Psoas muscle (tissue), 8 donors: ENCODE measurements around the gene EYA2. TPM values are rescaled to one million over a fixed set of nuclear protein-coding genes. Genes with fewer than 3 reads are reported as not detected.

Experiments used
- ATAC-seq, 4 donors: fragments of 200-7000 bp; cut with Tn5 transposase; one replicate each; pipeline ENCODE4 v1.9.1; 2020; ENCODE audit warnings: moderate library complexity in 3 of 4, mild to moderate bottlenecking in 2 of 4
- DNase-seq, 2 donors: peaks; one replicate each; pipeline ENCODE4 v3.0.0-alpha.2; 2020
- H3K27ac ChIP-seq: fragments of 200-600 bp; one replicate; pipeline ENCODE4 v1.8.0; 2022
- H3K27me3 ChIP-seq, 3 donors: fragments of 200-600 bp in 1 of 3; one replicate each; pipeline versions ENCODE4 v1.6.1 to v1.8.0; 2013 to 2022; ENCODE audit warnings: low read length in 2 of 3, mild to moderate bottlenecking in 2 of 3, moderate library complexity in 1 of 3; ENCODE audit not compliant: insufficient read depth in 3 of 3
- H3K36me3 ChIP-seq, 2 donors: fragments of 200-600 bp in 1 of 2; one replicate each; pipeline versions ENCODE4 v1.6.1 to v1.8.0; 2013 to 2022; ENCODE audit warnings: low read depth in 1 of 2, mild to moderate bottlenecking in 1 of 2, moderate library complexity in 1 of 2; ENCODE audit not compliant: insufficient read depth in 1 of 2
- H3K4me1 ChIP-seq: fragments of 200-600 bp; one replicate; pipeline ENCODE4 v1.8.0; 2022
- H3K4me3 ChIP-seq: fragments of 200-600 bp; one replicate; pipeline ENCODE4 v1.8.0; 2022; ENCODE audit warnings: mild to moderate bottlenecking
- H3K9me3 ChIP-seq: fragments of 200-600 bp; one replicate; pipeline ENCODE4 v1.8.0; 2022
- WGBS, 3 donors: extraction: QIAGEN DNeasy Blood & Tissue Kit; methylation state at CpG; one replicate each; pipeline versions ENCODE4 v1.1.6 to v1.1.7; 2013; 5-methylcytosine and 5-hydroxymethylcytosine counted together
- intact Hi-C, 2 donors: fragments of 100-400 bp; cut with DNase I; formaldehyde crosslinking; loops; one replicate each; pipeline versions ENCODE4 v1.11.0 to v1.14.2; 2022
- polyA plus RNA-seq, 3 donors: library from polyadenylated mRNA; stranded (reverse); fragments of 200-250 nt; gene quantifications; one replicate each; pipeline ENCODE4 v1.2.3, GENCODE V29; 2013
- total RNA-seq, 4 donors: library from RNA; stranded (reverse); fragmentation: NEBNext Ultra II Directional in 2 of 4; extraction: Animal tissue kit (Norgen Biotek cat#: 25700) in 2 of 4; gene quantifications; one replicate each; pipeline versions ENCODE4 v1.2.1 to v1.2.4, GENCODE V29; 2021 to 2023
- TF ChIP-seq, protein P1 (sequence below): fragments of 200-600 bp; IDR thresholded peaks from one replicate; pipeline ENCODE4 v1.8.0; 2022; ENCODE audit warnings: antibody characterized with exemption
- donor health status: healthy with polysubstance abuse.
- donor health status: DM: no; HTN: no; CAD: no; lungs with moderate emphysema.
- donor health status: Bipolar disorder and iron deficiency.
- donor health status: healthy.
- donor health status: DM: yes; HTN: yes; CAD: no.
- donor health status: DM: no; HTN: no; CAD: no.
- donor health status: DM: no; HTN: no; CAD: no.
- donor health status: DM: yes; HTN: yes; CAD: no.

Gene EYA2
- total and polyA plus RNA-seq, 7 donors, result 0.72 to 4.0 (median 2.0) TPM

DNA sequence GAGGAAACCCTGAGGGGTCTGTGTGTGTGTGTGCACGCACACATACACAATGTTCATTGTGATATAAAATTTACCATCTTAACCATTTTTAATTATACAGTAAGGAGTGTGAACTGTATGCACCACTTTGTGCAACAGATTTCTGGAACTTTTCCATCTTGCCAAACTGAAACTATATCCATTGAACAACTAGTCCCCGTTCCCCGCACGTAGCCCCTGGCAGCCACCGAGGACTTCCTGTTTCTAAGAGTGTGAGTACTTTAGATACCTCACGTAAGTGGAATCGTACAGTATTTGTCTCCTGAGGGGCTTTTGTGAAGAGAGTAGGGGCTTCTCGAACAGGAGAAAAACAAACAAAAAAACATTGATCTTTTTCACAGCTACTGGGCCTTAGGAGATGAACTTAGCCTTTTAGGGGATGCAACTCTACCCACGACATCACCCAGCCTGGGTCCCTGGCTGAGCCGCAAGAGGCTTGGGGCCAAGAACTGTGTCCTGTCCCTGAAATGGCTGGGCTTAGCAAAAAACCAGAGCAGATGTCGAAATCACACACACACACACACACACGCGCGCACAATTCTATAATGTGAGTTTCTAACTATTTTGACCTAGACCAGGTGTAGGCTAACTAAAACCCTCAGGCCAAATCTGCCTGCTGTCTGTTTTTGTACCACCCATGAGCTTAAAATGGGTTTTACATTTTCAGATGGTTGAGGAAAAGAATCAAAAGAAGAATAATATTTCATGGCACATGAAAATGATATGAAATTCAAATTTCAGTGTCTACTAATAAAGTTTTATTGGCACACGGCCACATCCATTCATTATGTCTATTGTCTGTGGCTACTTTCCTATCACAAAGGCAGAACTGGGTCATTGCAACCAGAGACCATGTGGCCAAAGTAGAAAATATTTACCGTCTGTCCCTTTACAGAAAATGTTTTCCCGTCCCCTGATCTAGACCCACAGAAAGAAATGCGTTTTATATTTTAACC is 144.2 kb downstream of the EYA2 start:
- WGBS, 3 donors, result 55 to 60% (median 55%) methylated on average over 18 of the region's 18 CpGs
- DNase-seq, result peak; percentile 29 to 72
- Histone ChIP-seq H3K4me3 (no peak overlapping the region), H3K27me3 (no peaks in the 10 kb centered on the region), H3K9me3 (no peaks in the 10 kb centered on the region), H3K36me3 (no peaks in the 10 kb centered on the region), H3K4me1 (no peaks in the 10 kb centered on the region), H3K27ac (no peak overlapping the region)
- TF ChIP-seq, protein P1, sequence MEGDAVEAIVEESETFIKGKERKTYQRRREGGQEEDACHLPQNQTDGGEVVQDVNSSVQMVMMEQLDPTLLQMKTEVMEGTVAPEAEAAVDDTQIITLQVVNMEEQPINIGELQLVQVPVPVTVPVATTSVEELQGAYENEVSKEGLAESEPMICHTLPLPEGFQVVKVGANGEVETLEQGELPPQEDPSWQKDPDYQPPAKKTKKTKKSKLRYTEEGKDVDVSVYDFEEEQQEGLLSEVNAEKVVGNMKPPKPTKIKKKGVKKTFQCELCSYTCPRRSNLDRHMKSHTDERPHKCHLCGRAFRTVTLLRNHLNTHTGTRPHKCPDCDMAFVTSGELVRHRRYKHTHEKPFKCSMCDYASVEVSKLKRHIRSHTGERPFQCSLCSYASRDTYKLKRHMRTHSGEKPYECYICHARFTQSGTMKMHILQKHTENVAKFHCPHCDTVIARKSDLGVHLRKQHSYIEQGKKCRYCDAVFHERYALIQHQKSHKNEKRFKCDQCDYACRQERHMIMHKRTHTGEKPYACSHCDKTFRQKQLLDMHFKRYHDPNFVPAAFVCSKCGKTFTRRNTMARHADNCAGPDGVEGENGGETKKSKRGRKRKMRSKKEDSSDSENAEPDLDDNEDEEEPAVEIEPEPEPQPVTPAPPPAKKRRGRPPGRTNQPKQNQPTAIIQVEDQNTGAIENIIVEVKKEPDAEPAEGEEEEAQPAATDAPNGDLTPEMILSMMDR, result no peak
- ATAC-seq, result peak in 1 of 4 donors; percentile 69
- intact Hi-C loops, result no loop called here

DNA sequence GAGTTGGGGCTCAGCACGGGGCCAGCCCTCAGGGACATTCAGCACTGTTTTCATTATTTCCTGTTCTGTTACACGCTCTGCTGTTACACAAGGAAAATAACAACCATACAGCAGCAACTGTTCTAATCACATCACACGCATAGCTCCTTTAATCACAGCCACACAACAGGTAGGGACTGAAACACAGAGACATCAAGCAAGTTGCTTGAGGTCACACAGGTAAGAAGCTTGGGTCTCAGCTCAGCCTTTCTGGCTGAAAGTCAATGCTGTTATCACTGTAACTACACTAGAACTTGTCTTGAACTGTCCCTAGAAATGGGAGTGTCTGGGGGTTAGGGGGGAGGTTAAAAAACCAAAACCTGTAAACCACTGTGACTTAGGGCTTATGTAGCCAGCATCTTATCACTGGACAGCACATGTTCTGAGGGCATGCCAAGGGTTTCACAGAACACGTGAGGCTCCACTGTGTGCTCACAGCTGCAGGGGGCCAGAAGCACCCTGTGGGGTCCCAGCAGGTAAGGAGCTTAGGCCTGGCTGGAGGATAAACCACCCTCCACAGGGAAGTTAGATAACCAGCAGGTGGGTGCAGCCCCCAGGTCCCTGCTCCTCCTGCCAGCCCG is 146.0 kb downstream of the EYA2 start:
- H3K4me3 ChIP-seq, result no peak overlapping the region
- no peak for ATAC-seq
- intact Hi-C loops, result no loop called here
- no peak overlapping the region for H3K27ac ChIP-seq
- no peaks in the 10 kb centered on the region for H3K9me3 ChIP-seq
- WGBS, 3 donors, result 59 to 67% (median 63%) methylated on average over 5 of the region's 5 CpGs
- TF ChIP-seq, protein P1, result no peak
- no peak for DNase-seq
- H3K36me3 ChIP-seq, result no peaks in the 10 kb centered on the region
- no peaks in the 10 kb centered on the region for H3K4me1 ChIP-seq
- no peaks in the 10 kb centered on the region for H3K27me3 ChIP-seq

DNA sequence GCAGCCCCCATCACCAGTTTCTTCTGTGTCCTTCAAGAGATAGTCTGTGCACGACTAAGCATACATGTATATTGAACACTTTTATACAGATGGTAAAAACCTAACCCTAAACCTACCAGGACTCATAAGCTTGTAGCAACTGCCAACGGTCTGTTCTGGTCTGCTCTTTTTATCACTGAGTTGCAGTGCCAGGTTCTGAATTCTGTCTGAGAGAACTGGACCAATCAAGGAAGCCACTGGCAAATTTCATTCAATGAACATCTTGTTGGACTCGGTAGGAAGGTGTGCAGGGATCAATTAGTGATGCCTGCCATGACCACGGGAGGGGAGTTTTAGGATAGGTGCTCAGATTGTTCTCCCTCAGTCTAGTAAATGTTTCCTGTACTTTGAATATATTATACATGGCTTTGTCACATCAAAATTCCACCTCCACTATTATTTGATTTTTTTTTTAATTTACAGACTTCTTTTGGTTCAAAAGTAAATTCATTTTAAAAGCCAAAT is 146.8 kb downstream of the EYA2 start:
- 64 to 70% (median 68%) methylated on average over 4 of the region's 4 CpGs for WGBS, 3 donors
- TF ChIP-seq, protein P1, result no peak
- H3K27me3 ChIP-seq, result no peaks in the 10 kb centered on the region
- intact Hi-C loops, result no loop called here
- DNase-seq (no peak), ATAC-seq (no peak)
- H3K4me1 ChIP-seq, result no peaks in the 10 kb centered on the region
- no peak overlapping the region for H3K4me3 ChIP-seq
- no peaks in the 10 kb centered on the region for H3K9me3 ChIP-seq
- H3K36me3 ChIP-seq, result no peaks in the 10 kb centered on the region
- no peak overlapping the region for H3K27ac ChIP-seq

DNA sequence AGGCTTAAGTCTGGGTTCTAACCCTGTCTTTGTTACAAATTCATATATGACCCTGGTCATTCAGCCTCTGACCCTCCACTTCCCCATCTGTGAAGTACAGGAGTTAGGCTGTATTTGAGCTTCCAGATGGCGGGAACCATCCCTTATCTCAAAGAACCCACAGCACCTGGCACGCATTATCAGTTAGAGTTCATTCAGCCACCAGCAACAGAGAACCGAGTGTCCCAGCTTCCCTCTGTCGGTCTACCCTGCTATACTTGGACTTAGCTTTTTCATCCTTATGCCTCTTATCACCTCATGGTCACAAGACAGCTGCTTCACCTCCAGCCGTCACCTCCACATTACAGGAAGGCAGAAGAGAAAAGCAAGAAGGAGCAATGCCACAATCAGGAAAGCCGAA is 147.8 kb downstream of the EYA2 start:
- Histone ChIP-seq H3K9me3 (no peaks in the 10 kb centered on the region), H3K4me3 (no peak overlapping the region), H3K27ac (no peak overlapping the region), H3K4me1 (no peaks in the 10 kb centered on the region), H3K27me3 (no peaks in the 10 kb centered on the region), H3K36me3 (no peaks in the 10 kb centered on the region)
- DNase-seq, result no peak
- WGBS, 3 donors, result 90 to 92% (median 91%) methylated on average over 6 of the region's 6 CpGs
- intact Hi-C loops, result no loop called here
- no peak for ATAC-seq
- TF ChIP-seq, protein P1, result no peak
